Measurements from ENCODE around the gene XXYLT1. TPM values are rescaled to one million over a fixed set of nuclear protein-coding genes. Genes with fewer than 3 reads are reported as not detected.

XXYLT1 gene
- total and polyA plus RNA-seq, 10 of the 15 experiments (the other 5 are each of a cell fraction or from before 2014, with no cell fraction given): 1.2 to 14.2 (median 9.3) TPM

- SMC1A ChIA-PET (ENCODE audit: uncharacterized antibody, unreplicated experiment): no interaction called here
- TF ChIP-seq PAX5 (IDR thresholded peaks at IDR 0.05; ENCODE audit: borderline replicate concordance, low read depth, low read length) (no peak), NBN (IDR thresholded peaks at IDR 0.05) (no peak), YY1 (IDR thresholded peaks at IDR 0.05; ENCODE audit: low read depth, low read length) (no peak), KAT2A (conservative IDR thresholded peaks at IDR 0.05; ENCODE audit: control insufficient read depth, low read depth, low read length) (no peak), ZNF687 (IDR thresholded peaks at IDR 0.05) (no peak), POLR2AphosphoS5 (IDR thresholded peaks at IDR 0.05; ENCODE audit: low read length) (no peak)
- TF ChIP-seq, protein P1, sequence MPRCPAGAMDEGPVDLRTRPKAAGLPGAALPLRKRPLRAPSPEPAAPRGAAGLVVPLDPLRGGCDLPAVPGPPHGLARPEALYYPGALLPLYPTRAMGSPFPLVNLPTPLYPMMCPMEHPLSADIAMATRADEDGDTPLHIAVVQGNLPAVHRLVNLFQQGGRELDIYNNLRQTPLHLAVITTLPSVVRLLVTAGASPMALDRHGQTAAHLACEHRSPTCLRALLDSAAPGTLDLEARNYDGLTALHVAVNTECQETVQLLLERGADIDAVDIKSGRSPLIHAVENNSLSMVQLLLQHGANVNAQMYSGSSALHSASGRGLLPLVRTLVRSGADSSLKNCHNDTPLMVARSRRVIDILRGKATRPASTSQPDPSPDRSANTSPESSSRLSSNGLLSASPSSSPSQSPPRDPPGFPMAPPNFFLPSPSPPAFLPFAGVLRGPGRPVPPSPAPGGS (IDR thresholded peaks at IDR 0.05; ENCODE audit: borderline replicate concordance, insufficient read depth, low read depth, low read length, poor library complexity, severe bottlenecking): no peak
- TF ChIP-seq, protein P2, sequence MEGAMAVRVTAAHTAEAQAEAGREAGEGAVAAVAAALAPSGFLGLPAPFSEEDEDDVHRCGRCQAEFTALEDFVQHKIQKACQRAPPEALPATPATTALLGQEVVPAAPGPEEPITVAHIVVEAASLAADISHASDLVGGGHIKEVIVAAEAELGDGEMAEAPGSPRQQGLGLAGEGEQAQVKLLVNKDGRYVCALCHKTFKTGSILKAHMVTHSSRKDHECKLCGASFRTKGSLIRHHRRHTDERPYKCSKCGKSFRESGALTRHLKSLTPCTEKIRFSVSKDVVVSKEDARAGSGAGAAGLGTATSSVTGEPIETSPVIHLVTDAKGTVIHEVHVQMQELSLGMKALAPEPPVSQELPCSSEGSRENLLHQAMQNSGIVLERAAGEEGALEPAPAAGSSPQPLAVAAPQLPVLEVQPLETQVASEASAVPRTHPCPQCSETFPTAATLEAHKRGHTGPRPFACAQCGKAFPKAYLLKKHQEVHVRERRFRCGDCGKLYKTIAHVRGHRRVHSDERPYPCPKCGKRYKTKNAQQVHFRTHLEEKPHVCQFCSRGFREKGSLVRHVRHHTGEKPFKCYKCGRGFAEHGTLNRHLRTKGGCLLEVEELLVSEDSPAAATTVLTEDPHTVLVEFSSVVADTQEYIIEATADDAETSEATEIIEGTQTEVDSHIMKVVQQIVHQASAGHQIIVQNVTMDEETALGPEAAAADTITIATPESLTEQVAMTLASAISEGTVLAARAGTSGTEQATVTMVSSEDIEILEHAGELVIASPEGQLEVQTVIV (IDR thresholded peaks at IDR 0.05; ENCODE audit: borderline replicate concordance, partially characterized antibody): no peak
- TF ChIP-seq, protein P3, sequence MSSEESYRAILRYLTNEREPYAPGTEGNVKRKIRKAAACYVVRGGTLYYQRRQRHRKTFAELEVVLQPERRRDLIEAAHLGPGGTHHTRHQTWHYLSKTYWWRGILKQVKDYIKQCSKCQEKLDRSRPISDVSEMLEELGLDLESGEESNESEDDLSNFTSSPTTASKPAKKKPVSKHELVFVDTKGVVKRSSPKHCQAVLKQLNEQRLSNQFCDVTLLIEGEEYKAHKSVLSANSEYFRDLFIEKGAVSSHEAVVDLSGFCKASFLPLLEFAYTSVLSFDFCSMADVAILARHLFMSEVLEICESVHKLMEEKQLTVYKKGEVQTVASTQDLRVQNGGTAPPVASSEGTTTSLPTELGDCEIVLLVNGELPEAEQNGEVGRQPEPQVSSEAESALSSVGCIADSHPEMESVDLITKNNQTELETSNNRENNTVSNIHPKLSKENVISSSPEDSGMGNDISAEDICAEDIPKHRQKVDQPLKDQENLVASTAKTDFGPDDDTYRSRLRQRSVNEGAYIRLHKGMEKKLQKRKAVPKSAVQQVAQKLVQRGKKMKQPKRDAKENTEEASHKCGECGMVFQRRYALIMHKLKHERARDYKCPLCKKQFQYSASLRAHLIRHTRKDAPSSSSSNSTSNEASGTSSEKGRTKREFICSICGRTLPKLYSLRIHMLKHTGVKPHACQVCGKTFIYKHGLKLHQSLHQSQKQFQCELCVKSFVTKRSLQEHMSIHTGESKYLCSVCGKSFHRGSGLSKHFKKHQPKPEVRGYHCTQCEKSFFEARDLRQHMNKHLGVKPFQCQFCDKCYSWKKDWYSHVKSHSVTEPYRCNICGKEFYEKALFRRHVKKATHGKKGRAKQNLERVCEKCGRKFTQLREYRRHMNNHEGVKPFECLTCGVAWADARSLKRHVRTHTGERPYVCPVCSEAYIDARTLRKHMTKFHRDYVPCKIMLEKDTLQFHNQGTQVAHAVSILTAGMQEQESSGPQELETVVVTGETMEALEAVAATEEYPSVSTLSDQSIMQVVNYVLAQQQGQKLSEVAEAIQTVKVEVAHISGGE (CRISPR knock-in tag; IDR thresholded peaks at IDR 0.05): no peak
- TF ChIP-seq, protein P4, sequence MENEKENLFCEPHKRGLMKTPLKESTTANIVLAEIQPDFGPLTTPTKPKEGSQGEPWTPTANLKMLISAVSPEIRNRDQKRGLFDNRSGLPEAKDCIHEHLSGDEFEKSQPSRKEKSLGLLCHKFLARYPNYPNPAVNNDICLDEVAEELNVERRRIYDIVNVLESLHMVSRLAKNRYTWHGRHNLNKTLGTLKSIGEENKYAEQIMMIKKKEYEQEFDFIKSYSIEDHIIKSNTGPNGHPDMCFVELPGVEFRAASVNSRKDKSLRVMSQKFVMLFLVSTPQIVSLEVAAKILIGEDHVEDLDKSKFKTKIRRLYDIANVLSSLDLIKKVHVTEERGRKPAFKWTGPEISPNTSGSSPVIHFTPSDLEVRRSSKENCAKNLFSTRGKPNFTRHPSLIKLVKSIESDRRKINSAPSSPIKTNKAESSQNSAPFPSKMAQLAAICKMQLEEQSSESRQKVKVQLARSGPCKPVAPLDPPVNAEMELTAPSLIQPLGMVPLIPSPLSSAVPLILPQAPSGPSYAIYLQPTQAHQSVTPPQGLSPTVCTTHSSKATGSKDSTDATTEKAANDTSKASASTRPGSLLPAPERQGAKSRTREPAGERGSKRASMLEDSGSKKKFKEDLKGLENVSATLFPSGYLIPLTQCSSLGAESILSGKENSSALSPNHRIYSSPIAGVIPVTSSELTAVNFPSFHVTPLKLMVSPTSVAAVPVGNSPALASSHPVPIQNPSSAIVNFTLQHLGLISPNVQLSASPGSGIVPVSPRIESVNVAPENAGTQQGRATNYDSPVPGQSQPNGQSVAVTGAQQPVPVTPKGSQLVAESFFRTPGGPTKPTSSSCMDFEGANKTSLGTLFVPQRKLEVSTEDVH (IDR thresholded peaks at IDR 0.05; ENCODE audit: low read depth, partially characterized antibody): no peak
These were observed 236.9 kb downstream of the XXYLT1 start for GRCh38 chr3:195034101-195034500.

More at GRCh38 chr3:195034101-195034500, 236.9 kb downstream of the XXYLT1 start:
- Histone ChIP-seq H3K4me1 (ENCODE audit: control insufficient read depth, insufficient read depth, low read length) (no peaks in the 10 kb centered on the region), H3K9me3 (replicated peaks; ENCODE audit: control insufficient read depth, insufficient read depth, low read length) (no peaks in the 10 kb centered on the region), H3K4me2 (ENCODE audit: control insufficient read depth, insufficient read depth) (no peak overlapping the region), H3K4me3 (no peak overlapping the region), H3K79me2 (ENCODE audit: control insufficient read depth, insufficient read depth, low read length) (no peaks in the 10 kb centered on the region), H3K9ac (ENCODE audit: control insufficient read depth, insufficient read depth, low read length) (no peak overlapping the region), H2AFZ (ENCODE audit: control insufficient read depth, low read depth, low read length) (no peak overlapping the region), H3K36me3 (ENCODE audit: control insufficient read depth in 2 of 2, insufficient read depth in 2 of 2, low read length in 1 of 2) (no peaks in the 10 kb centered on the region), H4K20me1 (ENCODE audit: control insufficient read depth, insufficient read depth) (no peaks in the 10 kb centered on the region), H3K27me3 (replicated peaks in 1 of 2; ENCODE audit: control insufficient read depth in 2 of 2, insufficient read depth in 2 of 2, low read length in 1 of 2) (no peaks in the 10 kb centered on the region; a peak in 1 of 4 replicates), H3K27ac (ENCODE audit: control insufficient read depth, insufficient read depth) (no peak overlapping the region)
- 34% methylated on average over 9 of the region's 9 CpGs for WGBS (ENCODE audit: insufficient coverage, insufficient replicate concordance, low lambda C conversion rate, missing lambda C conversion rate)
- POLR2A ChIA-PET: no interaction called here
- ATAC-seq: no peak
- DNase-seq (ENCODE audit: low read depth, low spot score): no peak
- RAD21 ChIA-PET (ENCODE audit: unreplicated experiment): no interaction called here
- intact Hi-C loops (cut with micrococcal nuclease; ENCODE audit: unreplicated experiment) (no loop called here), in situ Hi-C loops (cut with MboI) (no loop called here)
- no TSS peak for BruUV-seq (replicated peaks)
- CTCF ChIA-PET: no interaction called here
- no peak for FAIRE-seq
